Breast epithelium (tissue), 4 donors: ENCODE data around the gene RIN2. TPM values are rescaled to one million over a fixed set of nuclear protein-coding genes. Genes with fewer than 3 reads are reported as not detected.
A peak's percentile ranks its signal among the peaks of the same experiment; 100 is the strongest.

ENCODE experiments used
- DNase-seq, 2 donors: peaks; one replicate each; pipeline ENCODE4 v3.0.0-alpha.2; 2019; ENCODE audit warnings: low spot score in 2 of 2
- H3K27ac ChIP-seq, 2 donors: fragments of 200-600 bp; sonication (generic) in 1 of 2; one replicate each; pipeline ENCODE4 v1.5.1; 2016 to 2019; ENCODE audit warnings: mild to moderate bottlenecking in 1 of 2
- H3K27me3 ChIP-seq, 2 donors: fragments of 200-600 bp; sonication (generic) in 1 of 2; one replicate each; pipeline versions ENCODE4 v1.5.1 to v1.6.0; 2017 to 2019; ENCODE audit warnings: control low read depth in 1 of 2, mild to moderate bottlenecking in 1 of 2
- H3K36me3 ChIP-seq: fragments of 200-600 bp; one replicate; pipeline ENCODE4 v1.5.1; 2019
- H3K4me1 ChIP-seq, 2 donors: fragments of 200-600 bp; sonication (generic); one replicate each; pipeline ENCODE4 v1.5.1; 2016 to 2019; ENCODE audit warnings: control low read depth in 1 of 2
- H3K4me3 ChIP-seq, 3 donors: fragments of 200-600 bp; sonication (generic); 1 replicate in 2 of 3; 2 replicates in 1 of 3; pipeline ENCODE4 v1.5.1; 2016 to 2019; ENCODE audit warnings: mild to moderate bottlenecking in 3 of 3, moderate library complexity in 2 of 3
- H3K9me3 ChIP-seq, 2 donors: fragments of 200-600 bp; sonication (generic) in 1 of 2; one replicate each; pipeline ENCODE4 v1.5.1; 2016 to 2019; ENCODE audit warnings: control low read depth in 1 of 2
- CTCF ChIP-seq, 3 donors: fragments of 450-650 bp; IDR thresholded peaks; one replicate each; pipeline ENCODE4 v1.5.1; 2016 to 2017; ENCODE audit warnings: antibody characterized with exemption in 3 of 3, mild to moderate bottlenecking in 3 of 3, moderate library complexity in 3 of 3
- POLR2A ChIP-seq: fragments of 450-650 bp; IDR thresholded peaks from one replicate; pipeline ENCODE4 v1.6.1; 2016; ENCODE audit warnings: antibody characterized with exemption, mild to moderate bottlenecking, moderate library complexity
- POLR2AphosphoS5 ChIP-seq, 3 donors: sonication (generic); formaldehyde crosslinking; IDR thresholded peaks; one replicate each; pipeline ENCODE4 v1.6.1; 2017; ENCODE audit warnings: antibody characterized with exemption in 3 of 3
- intact Hi-C: fragments of 100-400 bp; cut with DNase I; formaldehyde crosslinking; loops from one replicate; pipeline ENCODE4 v1.15.1; 2023; ENCODE audit warnings: low total_unique reads
- total RNA-seq, 3 donors: library from RNA; depleted of rRNA; stranded (reverse); fragments of >200 nt; gene quantifications; one replicate each; pipeline ENCODE4 v1.1.0, GENCODE V29; 2016

Gene RIN2
- total RNA-seq, 3 donors from 2014 or later, result 82.7 to 114 (median 104) TPM

- Histone ChIP-seq H3K27me3 (no peaks in the 10 kb centered on the region), H3K4me3 (no peak overlapping the region), H3K4me1 (peaks cover 3 to 8% of the 10 kb centered on the region in 2 donors), H3K27ac (peak overlapping the region; percentile 29 to 96), H3K9me3 (no peaks in the 10 kb centered on the region), H3K36me3 (no peaks in the 10 kb centered on the region)
- intact Hi-C loops, result no loop called here
- no peak for TF ChIP-seq CTCF (IDR thresholded peaks at IDR 0.05)
- TF ChIP-seq POLR2A, result no peak
- TF ChIP-seq POLR2AphosphoS5 (IDR thresholded peaks at IDR 0.05), result no peak
- no peak for DNase-seq
These were observed 3.3 kb downstream of the RIN2 start for GRCh38 chr20:19761326-19761725.

GRCh38 chr20:19761841-19762240 is 3.8 kb downstream of the RIN2 start:
- no peak for DNase-seq
- no peaks in the 10 kb centered on the region for H3K36me3 ChIP-seq

GRCh38 chr20:19764207-19764606 is 6.1 kb downstream of the RIN2 start:
- DNase-seq, result no peak
- no peak overlapping the region for H3K4me3 ChIP-seq
- H3K27ac ChIP-seq, result no peak overlapping the region
- no peaks in the 10 kb centered on the region for H3K27me3 ChIP-seq
- TF ChIP-seq POLR2AphosphoS5 (IDR thresholded peaks at IDR 0.05) (no peak), POLR2A (no peak), CTCF (IDR thresholded peaks at IDR 0.05) (no peak)
- no peaks in the 10 kb centered on the region for H3K36me3 ChIP-seq
- H3K4me1 ChIP-seq, result peaks cover 0 to 4% of the 10 kb centered on the region in 2 donors
- intact Hi-C loops, result no loop called here
- H3K9me3 ChIP-seq, result no peaks in the 10 kb centered on the region

More at GRCh38 chr20:19761841-19762240, 3.8 kb downstream of the RIN2 start:
- peaks cover 0 to 5% of the 10 kb centered on the region in 2 donors for H3K4me1 ChIP-seq
- H3K4me3 ChIP-seq, result no peak overlapping the region
- intact Hi-C loops, result no loop called here
- H3K27ac ChIP-seq, result peak overlapping the region; percentile 16 to 29
- H3K9me3 ChIP-seq, result no peaks in the 10 kb centered on the region
- TF ChIP-seq POLR2A (no peak), CTCF (IDR thresholded peaks at IDR 0.05) (no peak), POLR2AphosphoS5 (IDR thresholded peaks at IDR 0.05) (no peak)
- no peaks in the 10 kb centered on the region for H3K27me3 ChIP-seq

- intact Hi-C loops, result no loop called here
- H3K9me3 ChIP-seq, result no peaks in the 10 kb centered on the region
- no peaks in the 10 kb centered on the region for H3K27me3 ChIP-seq
- H3K4me3 ChIP-seq, result no peak overlapping the region
- H3K36me3 ChIP-seq, result no peaks in the 10 kb centered on the region
- H3K4me1 ChIP-seq, result peaks cover 0 to under 1% of the 10 kb centered on the region in 2 donors
- no peak for DNase-seq
- TF ChIP-seq POLR2AphosphoS5 (IDR thresholded peaks at IDR 0.05) (no peak), POLR2A (no peak), CTCF (IDR thresholded peaks at IDR 0.05) (no peak)
- no peak overlapping the region for H3K27ac ChIP-seq
These were observed 7.2 kb downstream of the RIN2 start for GRCh38 chr20:19765266-19765665.

- Histone ChIP-seq H3K27me3 (no peaks in the 10 kb centered on the region), H3K27ac (no peak overlapping the region), H3K9me3 (no peaks in the 10 kb centered on the region), H3K4me3 (no peak overlapping the region), H3K36me3 (no peaks in the 10 kb centered on the region), H3K4me1 (no peaks in the 10 kb centered on the region)
- DNase-seq, result no peak
- intact Hi-C loops, result no loop called here
- TF ChIP-seq POLR2A, result no peak
- no peak for TF ChIP-seq CTCF (IDR thresholded peaks at IDR 0.05)
- no peak for TF ChIP-seq POLR2AphosphoS5 (IDR thresholded peaks at IDR 0.05)
These were observed 7.9 kb downstream of the RIN2 start for GRCh38 chr20:19765913-19766312.
